IMR-90 (cell line): ENCODE measurements around the gene ILK. TPM values are rescaled to one million over a fixed set of nuclear protein-coding genes. Genes with fewer than 3 reads are reported as not detected.

Source experiments
- ATAC-seq: fragments of 200-7000 bp; cut with Tn5 transposase; 2 replicates; pipeline ENCODE4 v1.9.1; 2020; ENCODE audit warnings: low read depth, mild to moderate bottlenecking, moderate library complexity
- BruUV-seq: library from RNA; stranded (reverse); fragments of 400-500 nt; replicated peaks from 2 replicates; lab custom pipeline; 2021; lab: Mats Ljungman, UMichigan
- CTCF ChIA-PET: fragments of 300-600 bp; formaldehyde crosslinking; extraction: SDS; loops from one replicate; lab custom pipeline; 2021; ENCODE audit warnings: antibody characterized with exemption; lab: Yijun Ruan, JAX
- POLR2A ChIA-PET: fragments of 300-600 bp; sonication (Branson Sonifier 250); formaldehyde crosslinking; loops from one replicate; lab custom pipeline; 2022; ENCODE audit warnings: antibody characterized with exemption; ENCODE audit not compliant: unreplicated experiment; lab: Charles Lee
- DNase-seq: peaks from one replicate; pipeline ENCODE4 v3.0.0; 2013
- H2AFZ ChIP-seq: replicated peaks from 2 replicates; pipeline ENCODE3; 2013; ENCODE audit warnings: low read length, mild to moderate bottlenecking; ENCODE audit not compliant: poor library complexity
- H2AK5ac ChIP-seq: 2 replicates; pipeline ENCODE4 v1.6.1; 2013; ENCODE audit warnings: low read depth, low read length, inconsistent platforms
- H2AK9ac ChIP-seq: replicated peaks from 2 replicates; pipeline ENCODE3; 2013; ENCODE audit warnings: mild to moderate bottlenecking, low read depth, low read length, moderate library complexity; ENCODE audit not compliant: poor library complexity
- H2BK120ac ChIP-seq: 2 replicates; pipeline ENCODE4 v1.6.1; 2013; ENCODE audit warnings: low read depth, low read length, inconsistent platforms
- H2BK15ac ChIP-seq: 3 replicates; pipeline ENCODE4 v1.6.1; 2013; ENCODE audit warnings: low read depth, low read length, inconsistent platforms
- H2BK20ac ChIP-seq: 2 replicates; pipeline ENCODE4 v1.6.1; 2013; ENCODE audit warnings: low read depth, mild to moderate bottlenecking, inconsistent platforms, low read length, moderate library complexity
- H2BK5ac ChIP-seq: 2 replicates; pipeline ENCODE4 v1.6.1; 2013; ENCODE audit warnings: mild to moderate bottlenecking, low read depth, low read length, inconsistent platforms; ENCODE audit not compliant: poor library complexity, severe bottlenecking
- H3K14ac ChIP-seq: replicated peaks from 2 replicates; pipeline ENCODE4 v1.6.1; 2013; ENCODE audit warnings: low read depth, low read length, inconsistent platforms
- H3K18ac ChIP-seq: 2 replicates; pipeline ENCODE4 v1.6.1; 2013; ENCODE audit warnings: low read depth, low read length, control low read depth
- H3K23ac ChIP-seq: 2 replicates; pipeline ENCODE4 v1.6.1; 2013; ENCODE audit warnings: low read depth, low read length, inconsistent platforms
- H3K27ac ChIP-seq: 2 replicates; pipeline ENCODE4 v1.5.1; 2013; ENCODE audit warnings: mild to moderate bottlenecking, control low read depth, low read length; ENCODE audit not compliant: insufficient read depth
- H3K27me3 ChIP-seq: 2 replicates; pipeline ENCODE4 v1.6.1; 2013; ENCODE audit warnings: low read length; ENCODE audit not compliant: control insufficient read depth, insufficient read depth
- H3K36me3 ChIP-seq: 2 replicates; pipeline ENCODE4 v1.6.1; 2013; ENCODE audit warnings: low read length, mixed read lengths; ENCODE audit not compliant: control insufficient read depth, insufficient read depth
- H3K4ac ChIP-seq: 2 replicates; pipeline ENCODE4 v1.6.1; 2013; ENCODE audit warnings: low read depth, low read length, inconsistent platforms
- H3K4me1 ChIP-seq: 2 replicates; pipeline ENCODE4 v1.6.1; 2013; ENCODE audit warnings: low read length, mixed read lengths; ENCODE audit not compliant: control insufficient read depth, insufficient read depth
- H3K4me2 ChIP-seq: 2 replicates; pipeline ENCODE4 v1.6.1; 2013; ENCODE audit warnings: low read depth, mild to moderate bottlenecking, control low read depth, low read length, moderate library complexity
- H3K4me3 ChIP-seq: 2 replicates; pipeline ENCODE4 v1.5.1; 2013; ENCODE audit warnings: low read depth, mild to moderate bottlenecking, control low read depth, low read length, moderate library complexity; ENCODE audit not compliant: insufficient read depth
- H3K56ac ChIP-seq: 2 replicates; pipeline ENCODE4 v1.6.1; 2013; ENCODE audit warnings: low read length, inconsistent platforms; ENCODE audit not compliant: insufficient read depth; ENCODE audit errors: extremely low read depth
- H3K79me1 ChIP-seq, 2 experiments: 2 replicates each; pipeline ENCODE4 v1.6.1; 2013; ENCODE audit warnings: low read length in 2 of 2, inconsistent platforms in 1 of 2, low read depth in 1 of 2
- H3K9ac ChIP-seq: 2 replicates; pipeline ENCODE4 v1.6.1; 2013; ENCODE audit warnings: low read depth, low read length, control low read depth
- H3K9me1 ChIP-seq: 2 replicates; pipeline ENCODE4 v1.6.1; 2013; ENCODE audit warnings: low read length, inconsistent platforms; ENCODE audit not compliant: insufficient read depth
- H3K9me3 ChIP-seq: 2 replicates; pipeline ENCODE4 v1.6.1; 2013; ENCODE audit warnings: low read length; ENCODE audit not compliant: control insufficient read depth, insufficient read depth
- H4K20me1 ChIP-seq: 2 replicates; pipeline ENCODE4 v1.6.1; 2013; ENCODE audit warnings: low read length, inconsistent platforms; ENCODE audit not compliant: insufficient read depth
- H4K5ac ChIP-seq: 2 replicates; pipeline ENCODE4 v1.6.1; 2013; ENCODE audit warnings: mild to moderate bottlenecking, low read depth, low read length, control low read depth
- H4K8ac ChIP-seq, 2 experiments: 2 replicates each; pipeline ENCODE4 v1.6.1; 2013; ENCODE audit warnings: low read depth in 2 of 2, low read length in 2 of 2, control low read depth in 1 of 2, inconsistent platforms in 1 of 2
- H4K91ac ChIP-seq: 2 replicates; pipeline ENCODE4 v1.6.1; 2013; ENCODE audit warnings: low read depth, low read length, inconsistent platforms; ENCODE audit not compliant: insufficient read depth
- FOS ChIP-seq: fragments of 150-350 bp; IDR thresholded peaks from 2 replicates; pipeline ENCODE4 v1.6.1; 2016; ENCODE audit warnings: low read depth, low read length
- MAZ ChIP-seq: IDR thresholded peaks from 2 replicates; pipeline ENCODE4 v1.6.1; 2012; ENCODE audit warnings: low read depth, mild to moderate bottlenecking, low read length, improper control_type of control experiment, moderate library complexity, borderline replicate concordance
- MXI1 ChIP-seq: IDR thresholded peaks from 2 replicates; pipeline ENCODE4 v1.6.1; 2012; ENCODE audit warnings: low read depth, mild to moderate bottlenecking, low read length, moderate library complexity, borderline replicate concordance
- RAD21 ChIP-seq: IDR thresholded peaks from 2 replicates; pipeline ENCODE4 v1.6.1; 2012; ENCODE audit warnings: low read length, improper control_type of control experiment
- RFX5 ChIP-seq: IDR thresholded peaks from 2 replicates; pipeline ENCODE4 v1.8.0; 2012; ENCODE audit warnings: low read depth, mild to moderate bottlenecking, low read length, moderate library complexity
- WGBS, 2 experiments: methylation state at CpG; one replicate each; pipeline versions ENCODE4 v1.1.5 to v1.1.7; 2013; ENCODE audit warnings: missing lambda C conversion rate in 2 of 2; ENCODE audit not compliant: insufficient read length in 1 of 2; ENCODE audit errors: extremely low coverage in 2 of 2; 5-methylcytosine and 5-hydroxymethylcytosine counted together
- dilution Hi-C: fragments of 300-500 bp; cut with HindIII; formaldehyde crosslinking; loops from one replicate; pipeline ENCODE4 v1.14.3; 2018; ENCODE audit warnings: low sequenced_read_pairs; ENCODE audit not compliant: unreplicated experiment
- in situ Hi-C: fragments of 300-500 bp; cut with MboI; formaldehyde crosslinking; loops from 3 replicates; pipeline ENCODE4 v1.14.3; 2019; ENCODE audit warnings: low sequenced_read_pairs, inconsistent platforms, mixed read lengths
- intact Hi-C: fragments of 100-400 bp; cut with micrococcal nuclease; formaldehyde crosslinking; loops from 2 replicates; pipeline ENCODE4 v1.10.0; 2022
- polyA plus RNA-seq, 3 experiments: library from polyadenylated mRNA; depleted of rRNA; stranded (reverse); fragments of >200 nt; gene quantifications; 2 replicates each; pipeline ENCODE4 v1.2.3, GENCODE V29; 2012; ENCODE audit warnings: low replicate concordance in 1 of 3
- total RNA-seq: library from RNA; depleted of rRNA; stranded (reverse); fragments of >200 nt; gene quantifications from 2 replicates; pipeline ENCODE4 v1.2.3, GENCODE V29; 2012
- TF ChIP-seq, protein P1 (sequence below): fragments of 150-350 bp; IDR thresholded peaks from 2 replicates; pipeline ENCODE4 v1.6.1; 2016; ENCODE audit warnings: low read depth, mild to moderate bottlenecking, low read length, moderate library complexity, borderline replicate concordance

The ILK gene
- total and polyA plus RNA-seq, 2 of the 4 experiments (the other 2 are of a cell fraction): 339 to 389 TPM

DNA sequence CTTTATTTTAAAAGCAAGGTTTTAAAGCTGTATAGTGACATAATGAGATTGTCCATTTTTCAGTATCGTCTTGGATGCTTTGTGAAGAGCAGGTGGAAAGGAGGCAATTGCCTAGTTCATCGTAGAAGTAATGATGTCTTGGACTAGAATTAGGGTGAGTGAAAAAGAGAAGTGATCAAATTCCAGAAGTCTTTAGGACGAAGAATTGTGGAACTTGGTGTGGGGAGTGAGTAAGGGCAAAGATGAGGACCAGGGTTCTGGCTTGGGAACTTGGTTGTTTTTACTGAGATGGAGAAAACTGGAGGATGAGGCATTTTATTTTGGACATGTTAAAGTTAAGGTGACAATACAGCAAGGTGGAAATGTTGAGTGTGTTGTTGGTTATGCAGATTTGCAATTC lies 1.2 kb downstream of the ILK start:
- H3K27ac ChIP-seq: peak overlapping the region; percentile 95
- intact Hi-C loops: loop anchor here (1.0 to 5.0 kb wide), 3 partner anchors 122 to 225 kb away; partner anchors contain the start of genes ARFIP2 and TIMM10B
- peak overlapping the region; percentile 97 for H3K9ac ChIP-seq

More for the DNA sequence above, 1.2 kb downstream of the ILK start:
- Histone ChIP-seq H3K27me3 (no peaks in the 10 kb centered on the region), H3K79me1 (peaks cover 25 to 74% of the 10 kb centered on the region in 2 experiments), H4K5ac (peak overlapping the region; percentile 3; the same call in 1 of the 2 replicates), H2BK120ac (0 out of 2 replicates have a peak overlapping the region, but pooled peaks have one; percentile 66), H2AFZ (no peak overlapping the region), H3K56ac (peak overlapping the region; percentile 95), H3K4ac (peak overlapping the region; percentile 98; the same call in 1 of the 2 replicates), H3K14ac (peak overlapping the region; percentile 95), H3K9me3 (no peaks in the 10 kb centered on the region), H3K4me2 (peak overlapping the region; percentile 92), H3K18ac (no peak overlapping the region), H3K9me1 (peaks cover 32% of the 10 kb centered on the region), H4K91ac (peak overlapping the region; percentile 92; the same call in 1 of the 2 replicates), H2BK20ac (0 out of 2 replicates have a peak overlapping the region, but pooled peaks have one; percentile 2), H3K4me1 (peaks cover 26% of the 10 kb centered on the region), H4K20me1 (peaks cover 8% of the 10 kb centered on the region; the same call in 1 of the 2 replicates), H2BK15ac (peak overlapping the region; percentile 76; the same call in 1 of the 3 replicates), H3K36me3 (peaks cover 42% of the 10 kb centered on the region), H2BK5ac (peak overlapping the region; percentile 86), H3K4me3 (peak overlapping the region; percentile 90), H2AK5ac (peak overlapping the region; percentile 98; the same call in 1 of the 2 replicates), H2AK9ac (peak overlapping the region; percentile 99), H4K8ac (peak overlapping the region; percentile 64 to 82; a peak in 3 of 4 replicates), H3K23ac (peak overlapping the region; percentile 85)
- 28% methylated on average over 3 of the region's 3 CpGs; no CpG with 5 or more reads in 1 of the 2 experiments for WGBS, 2 experiments
- TF ChIP-seq MXI1 (no peak), MAZ (no peak), FOS (no peak), RFX5 (no peak), RAD21 (no peak)
- TF ChIP-seq, protein P1, sequence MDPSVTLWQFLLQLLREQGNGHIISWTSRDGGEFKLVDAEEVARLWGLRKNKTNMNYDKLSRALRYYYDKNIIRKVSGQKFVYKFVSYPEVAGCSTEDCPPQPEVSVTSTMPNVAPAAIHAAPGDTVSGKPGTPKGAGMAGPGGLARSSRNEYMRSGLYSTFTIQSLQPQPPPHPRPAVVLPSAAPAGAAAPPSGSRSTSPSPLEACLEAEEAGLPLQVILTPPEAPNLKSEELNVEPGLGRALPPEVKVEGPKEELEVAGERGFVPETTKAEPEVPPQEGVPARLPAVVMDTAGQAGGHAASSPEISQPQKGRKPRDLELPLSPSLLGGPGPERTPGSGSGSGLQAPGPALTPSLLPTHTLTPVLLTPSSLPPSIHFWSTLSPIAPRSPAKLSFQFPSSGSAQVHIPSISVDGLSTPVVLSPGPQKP: no peak
- BruUV-seq: no TSS peak
- DNase-seq (no peak), ATAC-seq (no peak)
- POLR2A ChIA-PET: interaction anchor here (0.6 to 1.4 kb wide), 3 partner anchors 11 to 78 kb away, joined by 3 to 4 read pairs (median 4); partner anchors contain the start of gene MRPL17
- dilution Hi-C loops: no loop called here
- in situ Hi-C loops: no loop called here
- CTCF ChIA-PET: interaction anchor here (1.0 to 1.2 kb wide), 2 partner anchors 11 to 77 kb away, joined by 3 read pairs; no protein-coding TSS in a partner anchor
